NB4 (cell line): ENCODE measurements around the gene MOB2.

Source experiments
- POLR2A ChIP-seq: IDR thresholded peaks from 2 replicates; pipeline ENCODE4 v1.6.1; 2011; ENCODE audit warnings: mild to moderate bottlenecking; ENCODE audit not compliant: insufficient read length; ENCODE audit errors: extremely low read depth
- TF ChIP-seq, protein P1 (sequence below): IDR thresholded peaks from one replicate; pipeline ENCODE4 v1.5.1; 2012; ENCODE audit warnings: low read depth, low read length
- TF ChIP-seq, protein P2 (sequence below): IDR thresholded peaks from 2 replicates; pipeline ENCODE4 v1.6.1; 2011; ENCODE audit warnings: low read depth, low read length

DNA sequence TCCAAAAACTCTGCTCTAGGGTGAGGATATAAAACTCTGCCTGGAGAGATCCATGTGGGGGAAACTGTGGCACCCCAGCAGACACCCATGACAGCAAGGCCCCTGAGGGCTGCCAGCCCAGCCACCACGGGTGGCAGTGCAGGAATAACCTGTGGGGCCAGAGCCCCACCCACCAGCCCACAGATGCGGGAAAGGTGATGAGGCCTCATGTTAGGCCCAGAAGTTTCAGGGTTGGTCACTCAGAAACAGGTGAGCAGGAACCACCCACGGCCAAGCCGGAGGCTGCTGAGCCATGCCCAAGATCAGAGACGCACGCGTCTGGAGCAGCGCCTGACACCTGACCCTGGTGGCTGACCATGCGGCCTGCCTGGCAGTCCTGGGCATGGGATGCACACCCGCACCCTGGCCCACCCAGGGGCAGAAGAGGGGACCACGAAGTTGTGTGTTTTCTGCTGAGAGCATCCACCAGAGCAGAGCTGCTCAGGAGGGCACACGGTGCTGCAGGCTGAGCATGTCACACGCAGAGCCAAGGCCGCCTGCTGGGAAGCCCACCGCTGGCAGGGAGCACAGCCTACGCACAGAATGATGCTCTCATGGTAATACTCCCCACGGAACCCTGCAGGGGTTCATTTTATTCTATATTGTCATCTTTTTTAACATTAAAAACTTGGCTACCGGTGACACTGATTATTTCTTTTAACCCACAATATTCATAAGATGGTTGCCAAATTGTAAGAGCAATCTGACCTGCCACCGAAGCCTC is 44.3 kb upstream of the MOB2 start:
- TF ChIP-seq, protein P1, sequence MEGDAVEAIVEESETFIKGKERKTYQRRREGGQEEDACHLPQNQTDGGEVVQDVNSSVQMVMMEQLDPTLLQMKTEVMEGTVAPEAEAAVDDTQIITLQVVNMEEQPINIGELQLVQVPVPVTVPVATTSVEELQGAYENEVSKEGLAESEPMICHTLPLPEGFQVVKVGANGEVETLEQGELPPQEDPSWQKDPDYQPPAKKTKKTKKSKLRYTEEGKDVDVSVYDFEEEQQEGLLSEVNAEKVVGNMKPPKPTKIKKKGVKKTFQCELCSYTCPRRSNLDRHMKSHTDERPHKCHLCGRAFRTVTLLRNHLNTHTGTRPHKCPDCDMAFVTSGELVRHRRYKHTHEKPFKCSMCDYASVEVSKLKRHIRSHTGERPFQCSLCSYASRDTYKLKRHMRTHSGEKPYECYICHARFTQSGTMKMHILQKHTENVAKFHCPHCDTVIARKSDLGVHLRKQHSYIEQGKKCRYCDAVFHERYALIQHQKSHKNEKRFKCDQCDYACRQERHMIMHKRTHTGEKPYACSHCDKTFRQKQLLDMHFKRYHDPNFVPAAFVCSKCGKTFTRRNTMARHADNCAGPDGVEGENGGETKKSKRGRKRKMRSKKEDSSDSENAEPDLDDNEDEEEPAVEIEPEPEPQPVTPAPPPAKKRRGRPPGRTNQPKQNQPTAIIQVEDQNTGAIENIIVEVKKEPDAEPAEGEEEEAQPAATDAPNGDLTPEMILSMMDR = no peak
- TF ChIP-seq POLR2A = no peak
- TF ChIP-seq, protein P2, sequence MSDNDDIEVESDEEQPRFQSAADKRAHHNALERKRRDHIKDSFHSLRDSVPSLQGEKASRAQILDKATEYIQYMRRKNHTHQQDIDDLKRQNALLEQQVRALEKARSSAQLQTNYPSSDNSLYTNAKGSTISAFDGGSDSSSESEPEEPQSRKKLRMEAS = no peak
